IMR-90 (cell line): Measurements from ENCODE around the gene PTX4. TPM values are rescaled to one million over a fixed set of nuclear protein-coding genes. Genes with fewer than 3 reads are reported as not detected.

ENCODE experiments used
- ATAC-seq: fragments of 200-7000 bp; cut with Tn5 transposase; 2 replicates; pipeline ENCODE4 v1.9.1; 2020; ENCODE audit warnings: low read depth, mild to moderate bottlenecking, moderate library complexity
- BruUV-seq: library from RNA; stranded (reverse); fragments of 400-500 nt; replicated peaks from 2 replicates; lab custom pipeline; 2021; lab: Mats Ljungman, UMichigan
- CTCF ChIA-PET: fragments of 300-600 bp; formaldehyde crosslinking; extraction: SDS; loops from one replicate; lab custom pipeline; 2021; ENCODE audit warnings: antibody characterized with exemption; lab: Yijun Ruan, JAX
- POLR2A ChIA-PET: fragments of 300-600 bp; sonication (Branson Sonifier 250); formaldehyde crosslinking; loops from one replicate; lab custom pipeline; 2022; ENCODE audit warnings: antibody characterized with exemption; ENCODE audit not compliant: unreplicated experiment; lab: Charles Lee
- DNase-seq: peaks from one replicate; pipeline ENCODE4 v3.0.0; 2013
- H2AFZ ChIP-seq: replicated peaks from 2 replicates; pipeline ENCODE3; 2013; ENCODE audit warnings: low read length, mild to moderate bottlenecking; ENCODE audit not compliant: poor library complexity
- H2AK5ac ChIP-seq: 2 replicates; pipeline ENCODE4 v1.6.1; 2013; ENCODE audit warnings: low read depth, low read length, inconsistent platforms
- H2AK9ac ChIP-seq: replicated peaks from 2 replicates; pipeline ENCODE3; 2013; ENCODE audit warnings: mild to moderate bottlenecking, low read depth, low read length, moderate library complexity; ENCODE audit not compliant: poor library complexity
- H2BK120ac ChIP-seq: 2 replicates; pipeline ENCODE4 v1.6.1; 2013; ENCODE audit warnings: low read depth, low read length, inconsistent platforms
- H2BK15ac ChIP-seq: 3 replicates; pipeline ENCODE4 v1.6.1; 2013; ENCODE audit warnings: low read depth, low read length, inconsistent platforms
- H2BK20ac ChIP-seq: 2 replicates; pipeline ENCODE4 v1.6.1; 2013; ENCODE audit warnings: low read depth, mild to moderate bottlenecking, inconsistent platforms, low read length, moderate library complexity
- H2BK5ac ChIP-seq: 2 replicates; pipeline ENCODE4 v1.6.1; 2013; ENCODE audit warnings: mild to moderate bottlenecking, low read depth, low read length, inconsistent platforms; ENCODE audit not compliant: poor library complexity, severe bottlenecking
- H3K14ac ChIP-seq: replicated peaks from 2 replicates; pipeline ENCODE4 v1.6.1; 2013; ENCODE audit warnings: low read depth, low read length, inconsistent platforms
- H3K18ac ChIP-seq: 2 replicates; pipeline ENCODE4 v1.6.1; 2013; ENCODE audit warnings: low read depth, low read length, control low read depth
- H3K23ac ChIP-seq: 2 replicates; pipeline ENCODE4 v1.6.1; 2013; ENCODE audit warnings: low read depth, low read length, inconsistent platforms
- H3K27ac ChIP-seq: 2 replicates; pipeline ENCODE4 v1.5.1; 2013; ENCODE audit warnings: mild to moderate bottlenecking, control low read depth, low read length; ENCODE audit not compliant: insufficient read depth
- H3K27me3 ChIP-seq: 2 replicates; pipeline ENCODE4 v1.6.1; 2013; ENCODE audit warnings: low read length; ENCODE audit not compliant: control insufficient read depth, insufficient read depth
- H3K36me3 ChIP-seq: 2 replicates; pipeline ENCODE4 v1.6.1; 2013; ENCODE audit warnings: low read length, mixed read lengths; ENCODE audit not compliant: control insufficient read depth, insufficient read depth
- H3K4ac ChIP-seq: 2 replicates; pipeline ENCODE4 v1.6.1; 2013; ENCODE audit warnings: low read depth, low read length, inconsistent platforms
- H3K4me1 ChIP-seq: 2 replicates; pipeline ENCODE4 v1.6.1; 2013; ENCODE audit warnings: low read length, mixed read lengths; ENCODE audit not compliant: control insufficient read depth, insufficient read depth
- H3K4me2 ChIP-seq: 2 replicates; pipeline ENCODE4 v1.6.1; 2013; ENCODE audit warnings: low read depth, mild to moderate bottlenecking, control low read depth, low read length, moderate library complexity
- H3K4me3 ChIP-seq: 2 replicates; pipeline ENCODE4 v1.5.1; 2013; ENCODE audit warnings: low read depth, mild to moderate bottlenecking, control low read depth, low read length, moderate library complexity; ENCODE audit not compliant: insufficient read depth
- H3K56ac ChIP-seq: 2 replicates; pipeline ENCODE4 v1.6.1; 2013; ENCODE audit warnings: low read length, inconsistent platforms; ENCODE audit not compliant: insufficient read depth; ENCODE audit errors: extremely low read depth
- H3K79me1 ChIP-seq, 2 experiments: 2 replicates each; pipeline ENCODE4 v1.6.1; 2013; ENCODE audit warnings: low read length in 2 of 2, inconsistent platforms in 1 of 2, low read depth in 1 of 2
- H3K9ac ChIP-seq: 2 replicates; pipeline ENCODE4 v1.6.1; 2013; ENCODE audit warnings: low read depth, low read length, control low read depth
- H3K9me1 ChIP-seq: 2 replicates; pipeline ENCODE4 v1.6.1; 2013; ENCODE audit warnings: low read length, inconsistent platforms; ENCODE audit not compliant: insufficient read depth
- H3K9me3 ChIP-seq: 2 replicates; pipeline ENCODE4 v1.6.1; 2013; ENCODE audit warnings: low read length; ENCODE audit not compliant: control insufficient read depth, insufficient read depth
- H4K20me1 ChIP-seq: 2 replicates; pipeline ENCODE4 v1.6.1; 2013; ENCODE audit warnings: low read length, inconsistent platforms; ENCODE audit not compliant: insufficient read depth
- H4K5ac ChIP-seq: 2 replicates; pipeline ENCODE4 v1.6.1; 2013; ENCODE audit warnings: mild to moderate bottlenecking, low read depth, low read length, control low read depth
- H4K8ac ChIP-seq, 2 experiments: 2 replicates each; pipeline ENCODE4 v1.6.1; 2013; ENCODE audit warnings: low read depth in 2 of 2, low read length in 2 of 2, control low read depth in 1 of 2, inconsistent platforms in 1 of 2
- H4K91ac ChIP-seq: 2 replicates; pipeline ENCODE4 v1.6.1; 2013; ENCODE audit warnings: low read depth, low read length, inconsistent platforms; ENCODE audit not compliant: insufficient read depth
- ELK1 ChIP-seq: fragments of 150-350 bp; IDR thresholded peaks from 2 replicates; pipeline ENCODE4 v1.6.1; 2016; ENCODE audit warnings: low read depth, mild to moderate bottlenecking, low read length, moderate library complexity, borderline replicate concordance
- FOS ChIP-seq: fragments of 150-350 bp; IDR thresholded peaks from 2 replicates; pipeline ENCODE4 v1.6.1; 2016; ENCODE audit warnings: low read depth, low read length
- MAFK ChIP-seq: IDR thresholded peaks from 2 replicates; pipeline ENCODE4 v1.6.1; 2012; ENCODE audit warnings: low read depth, low read length, improper control_type of control experiment
- MAZ ChIP-seq: IDR thresholded peaks from 2 replicates; pipeline ENCODE4 v1.6.1; 2012; ENCODE audit warnings: low read depth, mild to moderate bottlenecking, low read length, improper control_type of control experiment, moderate library complexity, borderline replicate concordance
- POLR2A ChIP-seq: IDR thresholded peaks from 2 replicates; pipeline ENCODE4 v1.6.1; 2012; ENCODE audit warnings: mild to moderate bottlenecking, low read depth, low read length
- RAD21 ChIP-seq: IDR thresholded peaks from 2 replicates; pipeline ENCODE4 v1.6.1; 2012; ENCODE audit warnings: low read length, improper control_type of control experiment
- RFX5 ChIP-seq: IDR thresholded peaks from 2 replicates; pipeline ENCODE4 v1.8.0; 2012; ENCODE audit warnings: low read depth, mild to moderate bottlenecking, low read length, moderate library complexity
- WGBS, 2 experiments: methylation state at CpG; one replicate each; pipeline versions ENCODE4 v1.1.5 to v1.1.7; 2013; ENCODE audit warnings: missing lambda C conversion rate in 2 of 2; ENCODE audit not compliant: insufficient read length in 1 of 2; ENCODE audit errors: extremely low coverage in 2 of 2; 5-methylcytosine and 5-hydroxymethylcytosine counted together
- dilution Hi-C: fragments of 300-500 bp; cut with HindIII; formaldehyde crosslinking; loops from one replicate; pipeline ENCODE4 v1.14.3; 2018; ENCODE audit warnings: low sequenced_read_pairs; ENCODE audit not compliant: unreplicated experiment
- in situ Hi-C: fragments of 300-500 bp; cut with MboI; formaldehyde crosslinking; loops from 3 replicates; pipeline ENCODE4 v1.14.3; 2019; ENCODE audit warnings: low sequenced_read_pairs, inconsistent platforms, mixed read lengths
- intact Hi-C: fragments of 100-400 bp; cut with micrococcal nuclease; formaldehyde crosslinking; loops from 2 replicates; pipeline ENCODE4 v1.10.0; 2022
- polyA plus RNA-seq, 3 experiments: library from polyadenylated mRNA; depleted of rRNA; stranded (reverse); fragments of >200 nt; gene quantifications; 2 replicates each; pipeline ENCODE4 v1.2.3, GENCODE V29; 2012; ENCODE audit warnings: low replicate concordance in 1 of 3
- total RNA-seq: library from RNA; depleted of rRNA; stranded (reverse); fragments of >200 nt; gene quantifications from 2 replicates; pipeline ENCODE4 v1.2.3, GENCODE V29; 2012

The PTX4 gene
- total and polyA plus RNA-seq, 2 of the 4 experiments (the other 2 are of a cell fraction): 0.07 TPM; not detected in 1

DNA sequence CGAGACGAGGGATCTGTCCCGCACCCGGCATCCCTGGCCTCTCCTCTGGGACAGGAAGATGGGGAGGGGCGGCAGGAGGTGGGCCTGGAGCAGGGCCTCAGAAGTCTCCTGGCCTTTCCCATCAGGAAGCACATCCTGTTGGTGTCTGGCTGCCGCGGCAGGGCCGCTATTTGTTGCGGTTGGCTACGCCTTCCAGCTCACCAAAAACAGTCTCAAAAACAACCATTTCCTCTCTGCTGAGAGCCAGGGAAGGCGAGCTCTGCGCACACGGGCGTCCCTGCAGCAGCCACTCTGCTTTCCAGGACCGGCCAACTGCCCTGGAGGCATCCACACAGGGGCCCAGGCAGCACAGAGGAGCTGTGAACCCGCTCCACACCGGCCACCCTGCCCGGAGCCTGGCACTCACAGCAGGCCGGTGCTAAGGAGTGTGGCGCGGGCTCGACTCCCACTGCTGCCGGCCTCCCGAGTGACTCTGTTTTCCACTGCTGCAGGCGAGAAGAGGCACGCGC, 44.8 kb upstream of the PTX4 start, which contains the start of gene TMEM204:
TSS of gene TMEM204 (plus strand) at position 224 of the 509 bp plus-strand sequence. CDS start 610 bp downstream, outside the sequence.
- intact Hi-C loops (no loop called here), dilution Hi-C loops (no loop called here), in situ Hi-C loops (no loop called here)
- Histone ChIP-seq H3K4ac (peak within 1 kb of the TSS; percentile 86), H2AK9ac (peak within 1 kb of the TSS; percentile 21), H2BK120ac (peak within 1 kb of the TSS; percentile 77), H3K4me3 (peak within 1 kb of the TSS; percentile 38), H2BK20ac (no peak within 1 kb of the TSS; the same call in 1 of the 2 replicates), H3K4me2 (peak within 1 kb of the TSS; percentile 74), H2AK5ac (peak within 1 kb of the TSS; percentile 66), H3K9ac (peak within 1 kb of the TSS; percentile 67), H3K27me3 (no peaks in the 10 kb centered on the region), H3K18ac (peak within 1 kb of the TSS; percentile 53; the same call in 1 of the 2 replicates), H3K4me1 (peaks cover 17% of the 10 kb centered on the region), H3K9me1 (no peaks in the 10 kb centered on the region; the same call in 1 of the 2 replicates), H2AFZ (peak within 1 kb of the TSS; percentile 97), H3K36me3 (peaks cover 11% of the 10 kb centered on the region), H2BK5ac (peak within 1 kb of the TSS; percentile 86), H3K27ac (peak within 1 kb of the TSS; percentile 89), H3K56ac (no peak within 1 kb of the TSS), H3K14ac (peak within 1 kb of the TSS; percentile 95), H3K23ac (peak within 1 kb of the TSS; percentile 95), H3K79me1 (peaks cover 5 to 45% of the 10 kb centered on the region in 2 experiments; a peak in 3 of 4 replicates), H4K5ac (peak within 1 kb of the TSS; percentile 61), H4K91ac (peak within 1 kb of the TSS; percentile 79), H4K8ac (peak within 1 kb of the TSS; percentile 77 to 92; a peak in 3 of 4 replicates), H2BK15ac (no peak within 1 kb of the TSS; the same call in 2 of the 3 replicates), H3K9me3 (no peaks in the 10 kb centered on the region), H4K20me1 (no peaks in the 10 kb centered on the region)
- TF ChIP-seq POLR2A: 0 out of 2 replicates have a peak, but pooled peaks have one; percentile 43
- no peak for TF ChIP-seq ELK1
- TF ChIP-seq RAD21: peak; percentile 11; the same call in 1 of the 2 replicates
- no peak for TF ChIP-seq FOS
- TF ChIP-seq RFX5: no peak
- TF ChIP-seq MAFK: no peak
- TF ChIP-seq MAZ: peak; percentile 26; the same call in 1 of the 2 replicates
- DNase-seq (peak; percentile 78), ATAC-seq (peak; percentile 75)
- ChIA-PET POLR2A (no interaction called here), CTCF (interaction anchor here (0.6 to 1.5 kb wide), 2 partner anchors 32 to 221 kb away, joined by 3 to 9 read pairs; no protein-coding TSS in a partner anchor)
- WGBS, 2 experiments: 17% methylated on average over 26 of the region's 27 CpGs; no CpG with 5 or more reads in 1 of the 2 experiments
- no TSS peak for BruUV-seq
